Endothelial cell of umbilical vein (primary cell): ENCODE data around the gene F2. TPM values are rescaled to one million over a fixed set of nuclear protein-coding genes. Genes with fewer than 3 reads are reported as not detected.

ENCODE experiments used
- BruUV-seq: library from RNA; stranded (reverse); fragments of 400-500 nt; replicated peaks from 2 replicates; lab custom pipeline; 2021; lab: Mats Ljungman, UMichigan
- CTCF ChIA-PET: fragments of 300-600, 350-600 bp; sonication (Branson Sonifier 250); formaldehyde crosslinking; loops from one replicate; lab custom pipeline; 2021; ENCODE audit warnings: antibody characterized with exemption, inconsistent platforms; lab: Charles Lee
- POLR2A ChIA-PET: fragments of 300-600, 350-600 bp; sonication (Branson Sonifier 250); formaldehyde crosslinking; loops from one replicate; lab custom pipeline; 2021; ENCODE audit warnings: antibody characterized with exemption, inconsistent platforms; lab: Charles Lee
- DNase-seq: peaks from one replicate; pipeline ENCODE4 v3.0.0-alpha.2; 2011; ENCODE audit warnings: low read depth, low spot score
- FAIRE-seq: peaks from 2 replicates; lab custom pipeline; 2011; peaks lifted over from hg19 to GRCh38; lab: Jason Lieb, UNC
- H2AFZ ChIP-seq: 2 replicates; pipeline ENCODE4 v1.6.0; 2012; ENCODE audit warnings: low read depth, low read length, control low read depth, inconsistent platforms
- H3K27ac ChIP-seq: 2 replicates; pipeline ENCODE4 v1.5.1; 2011; ENCODE audit warnings: low read depth, mild to moderate bottlenecking, control low read depth, low read length, moderate library complexity; ENCODE audit not compliant: insufficient read depth
- H3K27me3 ChIP-seq, 2 experiments: 2 replicates each; pipeline versions ENCODE4 v1.6.0 to v1.6.1; 2011; ENCODE audit warnings: low read length in 2 of 2, mixed read lengths in 1 of 2; ENCODE audit not compliant: control insufficient read depth in 2 of 2, insufficient read depth in 2 of 2
- H3K36me3 ChIP-seq, 2 experiments: 2 replicates in 1 of 2; 3 replicates in 1 of 2; pipeline ENCODE4 v1.5.1; 2011; ENCODE audit warnings: low read length in 2 of 2, mild to moderate bottlenecking in 1 of 2, moderate library complexity in 1 of 2; ENCODE audit not compliant: control insufficient read depth in 2 of 2, insufficient read depth in 2 of 2; ENCODE audit errors: extremely low read depth in 1 of 2
- H3K4me1 ChIP-seq: 3 replicates; pipeline ENCODE4 v1.5.1; 2011; ENCODE audit warnings: mild to moderate bottlenecking, low read length; ENCODE audit not compliant: control insufficient read depth, insufficient read depth; ENCODE audit errors: extremely low read depth
- H3K4me2 ChIP-seq: 2 replicates; pipeline ENCODE4 v1.6.1; 2011; ENCODE audit warnings: low read length, control low read depth, mixed read lengths; ENCODE audit not compliant: insufficient read depth
- H3K4me3 ChIP-seq, 3 experiments: fragments of 200-600 bp in 1 of 3; sonication (generic), shearing (Covaris generic) in 1 of 3; replicated peaks in 1 of 3; 2 replicates each; pipeline ENCODE4 v1.5.1; 2011 to 2016; ENCODE audit warnings: control low read depth in 3 of 3, low read length in 3 of 3, mild to moderate bottlenecking in 2 of 3, inconsistent platforms in 1 of 3, low read depth in 1 of 3, moderate library complexity in 1 of 3; ENCODE audit not compliant: insufficient read depth in 1 of 3
- H3K79me2 ChIP-seq: 2 replicates; pipeline ENCODE4 v1.6.0; 2012; ENCODE audit warnings: low read length, inconsistent platforms; ENCODE audit not compliant: control insufficient read depth, insufficient read depth
- H3K9ac ChIP-seq: replicated peaks from 2 replicates; pipeline ENCODE3; 2011; ENCODE audit warnings: low read length, control low read depth; ENCODE audit not compliant: insufficient read depth; ENCODE audit errors: extremely low read depth
- H3K9me1 ChIP-seq: replicated peaks from 3 replicates; pipeline ENCODE4 v1.6.0; 2011; ENCODE audit warnings: mild to moderate bottlenecking, low read length; ENCODE audit not compliant: control insufficient read depth, insufficient read depth; ENCODE audit errors: extremely low read depth
- H3K9me3 ChIP-seq: replicated peaks from 2 replicates; pipeline ENCODE4 v1.5.1; 2012; ENCODE audit warnings: low read length, inconsistent platforms; ENCODE audit not compliant: control insufficient read depth, insufficient read depth
- H4K20me1 ChIP-seq: replicated peaks from 2 replicates; pipeline ENCODE3; 2011; ENCODE audit warnings: mild to moderate bottlenecking, low read length; ENCODE audit not compliant: control insufficient read depth, insufficient read depth; ENCODE audit errors: extremely low read depth
- CTCF ChIP-seq, 2 donors: IDR thresholded peaks; 1 replicate in 1 of 2; 2 replicates in 1 of 2; pipeline ENCODE4 v1.5.1; 2011; ENCODE audit warnings: low read length in 2 of 2, mild to moderate bottlenecking in 2 of 2, moderate library complexity in 2 of 2, control low read depth in 1 of 2, inconsistent platforms in 1 of 2, low read depth in 1 of 2; ENCODE audit not compliant: insufficient read depth in 1 of 2; ENCODE audit errors: extremely low read depth in 1 of 2
- EZH2 ChIP-seq: IDR thresholded peaks from 2 replicates; pipeline ENCODE4 v1.6.1; 2012; ENCODE audit warnings: borderline replicate concordance, low read depth, mild to moderate bottlenecking, moderate library complexity, low read length, inconsistent platforms; ENCODE audit not compliant: severe bottlenecking
- FOS ChIP-seq: IDR thresholded peaks from 2 replicates; pipeline ENCODE4 v1.6.1; 2011; ENCODE audit warnings: mild to moderate bottlenecking, low read length, moderate library complexity, borderline replicate concordance; ENCODE audit not compliant: insufficient read depth
- GATA2 ChIP-seq: IDR thresholded peaks from 2 replicates; pipeline ENCODE4 v1.7.0; 2011; ENCODE audit warnings: low read depth, mild to moderate bottlenecking, moderate library complexity, mixed read lengths, low read length; ENCODE audit not compliant: insufficient read length, insufficient read depth
- JUN ChIP-seq: IDR thresholded peaks from 2 replicates; pipeline ENCODE4 v1.6.1; 2011; ENCODE audit warnings: borderline replicate concordance, low read depth; ENCODE audit not compliant: insufficient read length, insufficient read depth
- MAX ChIP-seq: IDR thresholded peaks from 2 replicates; pipeline ENCODE4 v1.6.1; 2011; ENCODE audit not compliant: insufficient read depth, insufficient read length
- MYC ChIP-seq: IDR thresholded peaks from one replicate; pipeline ENCODE4 v1.6.1; 2011; ENCODE audit warnings: mild to moderate bottlenecking, low read depth, low read length
- POLR2A ChIP-seq: IDR thresholded peaks from 2 replicates; pipeline ENCODE4 v1.6.1; 2012; ENCODE audit warnings: low read depth, mild to moderate bottlenecking, control low read depth, low read length
- POLR2AphosphoS5 ChIP-seq: IDR thresholded peaks from 2 replicates; pipeline ENCODE4 v1.6.1; 2012; ENCODE audit warnings: low read depth, mild to moderate bottlenecking, control low read depth, low read length, moderate library complexity; ENCODE audit not compliant: insufficient read depth
- dilution Hi-C: fragments of 300-500 bp; cut with MboI; formaldehyde crosslinking; loops from one replicate; pipeline ENCODE4 v1.15.0; 2019; ENCODE audit warnings: low sequenced_read_pairs; ENCODE audit not compliant: extremely low pct_ligation_motif_present
- intact Hi-C: fragments of 100-400 bp; cut with micrococcal nuclease; formaldehyde crosslinking; loops from one replicate; pipeline ENCODE4 v1.10.0; 2022
- polyA plus RNA-seq, 4 experiments: library from polyadenylated mRNA; depleted of rRNA in 3 of 4; stranded (reverse) in 3 of 4; unstranded in 1 of 4; fragments of >200 nt; gene quantifications; 2 replicates each; pipeline versions ENCODE4 v1.2.1 to v1.2.3, GENCODE V29; 2011 to 2012; ENCODE audit warnings: missing spikeins in 1 of 4
- total RNA-seq: library from RNA; stranded (reverse); gene quantifications from 2 replicates; pipeline ENCODE4 v1.2.3, GENCODE V29; 2021

Gene F2
- total and polyA plus RNA-seq, 2 donors (not counting 3 experiments of a cell fraction or from before 2014, with no cell fraction given): 0.04 TPM; not detected in 1

- intact Hi-C loops (no loop called here), dilution Hi-C loops (no loop called here)
- CTCF ChIA-PET: interaction anchor here (1.1 to 1.9 kb wide), 3 partner anchors 9 to 26 kb away, joined by 3 to 6 read pairs (median 3); partner anchors contain the start of genes ARHGAP1 and ZNF408
- no peak overlapping the region for H3K4me2 ChIP-seq
- no peak overlapping the region for H3K9ac ChIP-seq
- no peaks in the 10 kb centered on the region for H3K79me2 ChIP-seq
- no peak for FAIRE-seq
- H2AFZ ChIP-seq: no peak overlapping the region
- H4K20me1 ChIP-seq: no peaks in the 10 kb centered on the region
- BruUV-seq: no TSS peak
- no peak overlapping the region for H3K27ac ChIP-seq
- H3K9me1 ChIP-seq: no peaks in the 10 kb centered on the region
- no peak for DNase-seq
- no peaks in the 10 kb centered on the region for H3K4me1 ChIP-seq
- no peak overlapping the region for H3K4me3 ChIP-seq
- peaks cover 4 to 37% of the 10 kb centered on the region in 2 experiments for H3K36me3 ChIP-seq
- no peaks in the 10 kb centered on the region for H3K27me3 ChIP-seq
- TF ChIP-seq POLR2AphosphoS5: no peak
- POLR2A ChIA-PET: no interaction called here
- no peaks in the 10 kb centered on the region for H3K9me3 ChIP-seq
Measured at GRCh38 chr11:46674463-46675287, 44.3 kb upstream of the F2 start.

- dilution Hi-C loops: no loop called here
- CTCF ChIA-PET: no interaction called here
- Histone ChIP-seq H3K4me2 (no peak overlapping the region), H3K9me1 (no peaks in the 10 kb centered on the region), H3K79me2 (no peaks in the 10 kb centered on the region), H4K20me1 (no peaks in the 10 kb centered on the region), H2AFZ (no peak overlapping the region), H3K36me3 (peaks cover 4 to 42% of the 10 kb centered on the region in 2 experiments), H3K4me1 (no peaks in the 10 kb centered on the region), H3K4me3 (no peak overlapping the region), H3K27ac (no peak overlapping the region), H3K9ac (no peak overlapping the region), H3K9me3 (no peaks in the 10 kb centered on the region), H3K27me3 (no peaks in the 10 kb centered on the region)
- intact Hi-C loops: no loop called here
- POLR2A ChIA-PET: no interaction called here
- no TSS peak for BruUV-seq
- FAIRE-seq: no peak
- TF ChIP-seq MAX: no peak
- no peak for TF ChIP-seq FOS
- no peak for TF ChIP-seq EZH2
- no peak for TF ChIP-seq JUN
- TF ChIP-seq POLR2A: no peak
- no peak for TF ChIP-seq CTCF (IDR thresholded peaks at IDR 0.05; ENCODE audit: extremely low read depth in 1 of 2, insufficient read depth in 1 of 2, low read depth in 1 of 2, low read length in 2 of 2)
- no peak for TF ChIP-seq POLR2AphosphoS5
- TF ChIP-seq MYC: no peak
- TF ChIP-seq GATA2: no peak
- no peak for DNase-seq
Measured at GRCh38 chr11:46675288-46675851, 43.6 kb upstream of the F2 start.
